H9 (cell line): Measurements from ENCODE around the gene NXN. TPM values are rescaled to one million over a fixed set of nuclear protein-coding genes. Genes with fewer than 3 reads are reported as not detected.

Source experiments
- DNase-seq: peaks from one replicate; pipeline ENCODE4 v3.0.0-alpha.2; 2017
- H2AFZ ChIP-seq: one replicate; pipeline ENCODE4 v1.6.1; 2013; ENCODE audit warnings: mild to moderate bottlenecking, low read length, control low read depth, moderate library complexity
- H2AK5ac ChIP-seq: 2 replicates; pipeline ENCODE4 v1.6.1; 2013; ENCODE audit warnings: low read length, control low read depth, mixed read lengths; ENCODE audit not compliant: insufficient read length
- H2BK120ac ChIP-seq: one replicate; pipeline ENCODE4 v1.6.1; 2013; ENCODE audit warnings: low read depth, mild to moderate bottlenecking, low read length, control low read depth, inconsistent platforms; ENCODE audit not compliant: poor library complexity, severe bottlenecking
- H2BK12ac ChIP-seq: 2 replicates; pipeline ENCODE4 v1.6.1; 2013; ENCODE audit warnings: low read length, control low read depth, mixed read lengths, low read depth; ENCODE audit not compliant: insufficient read length
- H2BK15ac ChIP-seq: 2 replicates; pipeline ENCODE4 v1.6.1; 2013; ENCODE audit warnings: low read depth, low read length, control low read depth
- H2BK20ac ChIP-seq: one replicate; pipeline ENCODE4 v1.6.1; 2013; ENCODE audit warnings: low read depth, mild to moderate bottlenecking, low read length, control low read depth, inconsistent platforms; ENCODE audit not compliant: poor library complexity, severe bottlenecking
- H2BK5ac ChIP-seq: 2 replicates; pipeline ENCODE4 v1.6.1; 2013; ENCODE audit warnings: low read length, control low read depth, mixed read lengths; ENCODE audit not compliant: insufficient read length
- H3K14ac ChIP-seq: 2 replicates; pipeline ENCODE4 v1.6.1; 2013; ENCODE audit warnings: low read length, control low read depth; ENCODE audit not compliant: insufficient read depth
- H3K18ac ChIP-seq: 2 replicates; pipeline ENCODE4 v1.6.1; 2013; ENCODE audit warnings: low read depth, mild to moderate bottlenecking, mixed read lengths, low read length, control low read depth; ENCODE audit not compliant: insufficient read length
- H3K23ac ChIP-seq: 2 replicates; pipeline ENCODE4 v1.6.1; 2013; ENCODE audit warnings: low read length, control low read depth, mixed read lengths, low read depth; ENCODE audit not compliant: insufficient read length
- H3K23me2 ChIP-seq: 2 replicates; pipeline ENCODE4 v1.6.1; 2013; ENCODE audit warnings: low read depth, mild to moderate bottlenecking, mixed read lengths, low read length, control low read depth; ENCODE audit not compliant: insufficient read length, poor library complexity, severe bottlenecking
- H3K27ac ChIP-seq: 2 replicates; pipeline ENCODE4 v1.5.1; 2013; ENCODE audit warnings: low read length, control low read depth, mixed read lengths, low read depth; ENCODE audit not compliant: insufficient read length
- H3K27me3 ChIP-seq: 2 replicates; pipeline ENCODE4 v1.6.1; 2013; ENCODE audit warnings: low read length, control low read depth, inconsistent platforms; ENCODE audit not compliant: insufficient read depth
- H3K4ac ChIP-seq: 2 replicates; pipeline ENCODE4 v1.6.1; 2013; ENCODE audit warnings: low read depth, mild to moderate bottlenecking, control low read depth, inconsistent platforms, low read length, moderate library complexity
- H3K4me1 ChIP-seq: 2 replicates; pipeline ENCODE4 v1.6.1; 2013; ENCODE audit warnings: low read length, control low read depth, inconsistent platforms; ENCODE audit not compliant: insufficient read depth
- H3K4me2 ChIP-seq: 2 replicates; pipeline ENCODE4 v1.6.1; 2013; ENCODE audit warnings: low read length, control low read depth, mixed read lengths; ENCODE audit not compliant: insufficient read length, insufficient read depth
- H3K56ac ChIP-seq: 2 replicates; pipeline ENCODE4 v1.6.1; 2013; ENCODE audit warnings: low read depth, mild to moderate bottlenecking, mixed read lengths, low read length, control low read depth; ENCODE audit not compliant: insufficient read length
- H3K79me1 ChIP-seq: 2 replicates; pipeline ENCODE4 v1.6.1; 2013; ENCODE audit warnings: low read depth, mild to moderate bottlenecking, moderate library complexity, low read length, control low read depth, inconsistent platforms; ENCODE audit not compliant: insufficient read depth, poor library complexity, severe bottlenecking
- H3K79me2 ChIP-seq: 2 replicates; pipeline ENCODE4 v1.6.1; 2013; ENCODE audit warnings: low read length, control low read depth, inconsistent platforms; ENCODE audit not compliant: insufficient read depth
- H3K9ac ChIP-seq: 2 replicates; pipeline ENCODE4 v1.6.1; 2013; ENCODE audit warnings: low read length, control low read depth, mixed read lengths; ENCODE audit not compliant: insufficient read length; ENCODE audit errors: extremely low read depth
- H3K9me3 ChIP-seq: one replicate; pipeline ENCODE4 v1.6.1; 2013; ENCODE audit warnings: low read depth, low read length, inconsistent platforms; ENCODE audit not compliant: control insufficient read depth
- H3T11ph ChIP-seq: one replicate; pipeline ENCODE4 v1.6.1; 2013; ENCODE audit warnings: mild to moderate bottlenecking, low read length, control low read depth, inconsistent platforms
- H4K20me1 ChIP-seq: one replicate; pipeline ENCODE4 v1.6.1; 2013; ENCODE audit not compliant: control insufficient read depth, insufficient read length, insufficient read depth
- H4K5ac ChIP-seq: 2 replicates; pipeline ENCODE4 v1.6.1; 2013; ENCODE audit warnings: low read depth, mild to moderate bottlenecking, mixed read lengths, low read length, control low read depth; ENCODE audit not compliant: insufficient read length
- H4K8ac ChIP-seq: replicated peaks from 2 replicates; pipeline ENCODE4 v1.6.1; 2013; ENCODE audit warnings: low read length, control low read depth, mixed read lengths, low read depth; ENCODE audit not compliant: insufficient read length
- H4K91ac ChIP-seq: 2 replicates; pipeline ENCODE4 v1.6.1; 2013; ENCODE audit warnings: low read depth, mild to moderate bottlenecking, moderate library complexity, mixed read lengths, low read length, control low read depth; ENCODE audit not compliant: insufficient read length
- H3K27ac Mint-ChIP-seq, 3 experiments: 2 replicates in 2 of 3; 3 replicates in 1 of 3; pipeline ENCODE4 v1.8.0; 2020 to 2021; ENCODE audit warnings: mixed read lengths in 3 of 3, mild to moderate bottlenecking in 1 of 3, moderate library complexity in 1 of 3
- H3K27me3 Mint-ChIP-seq: 2 replicates; pipeline ENCODE4 v1.8.0; 2021; ENCODE audit warnings: low read depth, mild to moderate bottlenecking, moderate library complexity, mixed read lengths
- H3K36me3 Mint-ChIP-seq, 3 experiments: 2 replicates in 2 of 3; 3 replicates in 1 of 3; pipeline ENCODE4 v1.8.0; 2020 to 2021; ENCODE audit warnings: low read depth in 3 of 3, mixed read lengths in 3 of 3; ENCODE audit not compliant: insufficient read depth in 1 of 3
- H3K4me1 Mint-ChIP-seq, 2 experiments: 2 replicates each; pipeline ENCODE4 v1.8.0; 2020; ENCODE audit warnings: mixed read lengths in 2 of 2
- H3K4me3 Mint-ChIP-seq, 2 experiments: 2 replicates in 1 of 2; 3 replicates in 1 of 2; pipeline ENCODE4 v1.8.0; 2020 to 2021; ENCODE audit warnings: mild to moderate bottlenecking in 2 of 2, mixed read lengths in 2 of 2, moderate library complexity in 1 of 2
- H3K9me3 Mint-ChIP-seq, 2 experiments: 2 replicates in 1 of 2; 3 replicates in 1 of 2; pipeline ENCODE4 v1.8.0; 2020; ENCODE audit warnings: mild to moderate bottlenecking in 2 of 2, mixed read lengths in 2 of 2, moderate library complexity in 1 of 2
- CTCF ChIP-seq: fragments of 200-600 bp; sonication (generic); conservative IDR thresholded peaks from 3 replicates; pipeline ENCODE4 v1.8.0; 2021; ENCODE audit warnings: antibody characterized with exemption, mild to moderate bottlenecking
- WGBS: extraction: QIAGEN DNeasy Blood & Tissue Kit; methylation state at CpG from one replicate; pipeline ENCODE4 v1.1.7; 2013; ENCODE audit warnings: missing lambda C conversion rate, low lambda C conversion rate, mixed read lengths; ENCODE audit not compliant: insufficient read length; ENCODE audit errors: extremely low coverage; 5-methylcytosine and 5-hydroxymethylcytosine counted together
- total RNA-seq: library from RNA; stranded (reverse); gene quantifications from 2 replicates; pipeline ENCODE4 v1.2.1, GENCODE V29; 2021

NXN gene
- total RNA-seq, 1 experiment from 2014 or later: 93.6 TPM

DNA sequence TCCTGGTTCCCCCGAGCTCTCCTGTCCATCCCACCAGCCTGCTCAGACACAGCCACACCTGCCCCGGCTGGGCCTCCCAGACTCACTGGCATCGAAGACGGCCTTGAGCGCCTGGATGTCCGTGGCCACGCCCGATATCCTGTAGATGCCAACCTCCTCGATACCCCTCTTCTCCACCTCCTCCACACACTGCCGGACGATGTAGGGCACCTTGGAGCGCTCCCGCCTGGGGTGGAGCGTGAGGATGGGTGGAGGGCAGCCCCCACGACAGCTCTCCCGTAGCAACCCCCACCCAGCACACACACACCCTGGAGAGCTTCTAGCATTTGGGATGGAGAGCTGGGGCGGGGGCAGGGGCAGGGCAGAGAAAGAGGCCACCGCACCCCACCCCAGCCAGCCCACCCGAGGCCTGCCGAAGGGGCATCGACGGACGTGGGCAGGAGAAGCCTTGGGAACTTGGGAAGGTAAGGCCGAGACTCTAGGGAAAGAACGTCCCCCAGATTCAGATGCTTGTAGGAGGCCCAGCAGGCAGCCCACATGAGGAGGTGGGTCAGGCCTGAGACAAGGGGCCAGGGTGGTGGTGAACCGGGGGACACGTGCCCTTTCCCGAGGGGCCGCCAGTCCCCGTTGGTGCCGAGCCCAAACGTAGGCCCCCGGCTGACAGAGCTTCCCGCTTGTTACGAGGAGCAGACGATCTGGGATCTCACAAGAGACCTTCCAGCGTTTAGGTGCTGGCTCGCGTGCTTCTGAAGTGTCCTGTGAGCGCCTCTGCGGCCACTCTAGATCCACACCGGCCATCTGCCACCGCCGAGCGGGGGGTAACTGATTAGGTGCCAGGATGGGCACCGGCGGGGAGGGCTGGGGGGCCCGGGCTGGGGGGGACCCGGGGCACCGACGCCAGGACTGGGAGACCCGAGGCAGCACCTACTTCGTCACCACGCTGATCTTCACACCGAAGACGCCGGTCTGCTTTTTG, 32.5 kb upstream of the NXN start:
- Histone ChIP-seq H2AFZ (no peak overlapping the region), H3K4me2 (no peak overlapping the region), H3K4ac (no peak overlapping the region), H3K9ac (no peak overlapping the region), H3K4me1 (no peaks in the 10 kb centered on the region), H3K27ac (no peak overlapping the region), H4K5ac (no peak overlapping the region), H4K91ac (no peak overlapping the region), H4K20me1 (no peaks in the 10 kb centered on the region), H3K23ac (no peak overlapping the region), H2BK15ac (no peak overlapping the region), H3K9me3 (no peaks in the 10 kb centered on the region), H2BK120ac (no peak overlapping the region), H3K27me3 (no peaks in the 10 kb centered on the region), H3K79me1 (no peaks in the 10 kb centered on the region), H3K14ac (no peak overlapping the region; the same call in 1 of the 2 replicates), H3K79me2 (no peaks in the 10 kb centered on the region), H3T11ph (no peak overlapping the region), H2BK12ac (no peak overlapping the region), H3K56ac (no peak overlapping the region), H2BK20ac (no peak overlapping the region), H3K18ac (no peak overlapping the region), H3K23me2 (no peaks in the 10 kb centered on the region), H4K8ac (no peak overlapping the region), H2AK5ac (no peak overlapping the region), H2BK5ac (no peak overlapping the region)
- TF ChIP-seq CTCF: no peak
- Mint-ChIP-seq H3K36me3 (no peaks in the 10 kb centered on the region), H3K27me3 (0 out of 2 replicates have a peak, but pooled peaks cover 2% of the 10 kb centered on the region), H3K27ac (peak overlapping the region in 2 of 3 experiments; percentile 48 to 87; a peak in 3 of 7 replicates), H3K4me1 (no peaks in the 10 kb centered on the region), H3K4me3 (no peak overlapping the region), H3K9me3 (no peaks in the 10 kb centered on the region)
- no peak for DNase-seq
- WGBS: no CpG with 5 or more reads among the region's 57 CpGs
